ENCODE data around the gene LRRC45. TPM values are rescaled to one million over a fixed set of nuclear protein-coding genes. Genes with fewer than 3 reads are reported as not detected.

LRRC45 gene
- total RNA-seq, 4 donors from 2014 or later, result 0.29 to 14.2 (median 5.3) TPM

GRCh38 chr17:82058855-82059249 lies 35.7 kb downstream of the LRRC45 start:
- Histone ChIP-seq H3K27ac (no peak overlapping the region), H3K4me3 (no peak overlapping the region), H3K4me1 (peaks cover 0 to 2% of the 10 kb centered on the region in 2 donors), H3K27me3 (no peaks in the 10 kb centered on the region), H3K9me3 (no peaks in the 10 kb centered on the region), H3K36me3 (no peaks in the 10 kb centered on the region)
- no peak for TF ChIP-seq CTCF (IDR thresholded peaks at IDR 0.05)
- TF ChIP-seq POLR2A (IDR thresholded peaks at IDR 0.05), result no peak
- intact Hi-C loops (cut with DNase I; ENCODE audit: low total_unique reads), result no loop called here
- DNase-seq, result no peak

- Histone ChIP-seq H3K27ac (no peak overlapping the region), H3K4me1 (peaks cover 0 to 6% of the 10 kb centered on the region in 2 donors), H3K36me3 (no peaks in the 10 kb centered on the region), H3K4me3 (no peak overlapping the region), H3K9me3 (no peaks in the 10 kb centered on the region), H3K27me3 (no peaks in the 10 kb centered on the region)
- no peak for TF ChIP-seq POLR2A (IDR thresholded peaks at IDR 0.05)
- TF ChIP-seq CTCF (IDR thresholded peaks at IDR 0.05), result no peak
- intact Hi-C loops (cut with DNase I; ENCODE audit: low total_unique reads), result no loop called here
- DNase-seq, result no peak
These were observed 36.3 kb downstream of the LRRC45 start for GRCh38 chr17:82059272-82060000.

GRCh38 chr17:82060001-82060380 lies 36.9 kb downstream of the LRRC45 start:
- H3K4me3 ChIP-seq, result no peak overlapping the region
- no peak overlapping the region for H3K27ac ChIP-seq
- intact Hi-C loops (cut with DNase I; ENCODE audit: low total_unique reads), result no loop called here
- H3K27me3 ChIP-seq, result no peaks in the 10 kb centered on the region
- TF ChIP-seq CTCF (IDR thresholded peaks at IDR 0.05) (no peak), POLR2A (IDR thresholded peaks at IDR 0.05) (no peak)
- no peak for DNase-seq
- no peaks in the 10 kb centered on the region for H3K36me3 ChIP-seq
- H3K4me1 ChIP-seq, result peaks cover 0 to 10% of the 10 kb centered on the region in 2 donors
- H3K9me3 ChIP-seq, result no peaks in the 10 kb centered on the region

GRCh38 chr17:82060614-82061013 lies 37.5 kb downstream of the LRRC45 start:
- H3K36me3 ChIP-seq, result no peaks in the 10 kb centered on the region
- intact Hi-C loops (cut with DNase I; ENCODE audit: low total_unique reads), result no loop called here
- no peak overlapping the region for H3K4me3 ChIP-seq
- no peaks in the 10 kb centered on the region for H3K9me3 ChIP-seq
- H3K27ac ChIP-seq, result no peak overlapping the region
- peaks cover 0 to 10% of the 10 kb centered on the region in 2 donors for H3K4me1 ChIP-seq
- TF ChIP-seq CTCF (IDR thresholded peaks at IDR 0.05), result no peak
- TF ChIP-seq POLR2A (IDR thresholded peaks at IDR 0.05), result no peak
- DNase-seq, result no peak
- H3K27me3 ChIP-seq, result no peaks in the 10 kb centered on the region

GRCh38 chr17:82061047-82061925 lies 38.2 kb downstream of the LRRC45 start:
- H3K27ac ChIP-seq, result no peak overlapping the region
- no peak overlapping the region for H3K4me3 ChIP-seq
- intact Hi-C loops (cut with DNase I; ENCODE audit: low total_unique reads), result no loop called here
- DNase-seq, result no peak
- H3K9me3 ChIP-seq, result no peaks in the 10 kb centered on the region
- TF ChIP-seq POLR2A (IDR thresholded peaks at IDR 0.05) (no peak), CTCF (IDR thresholded peaks at IDR 0.05) (no peak)
- H3K4me1 ChIP-seq, result peaks cover 0 to 10% of the 10 kb centered on the region in 2 donors
- H3K36me3 ChIP-seq, result no peaks in the 10 kb centered on the region
- no peaks in the 10 kb centered on the region for H3K27me3 ChIP-seq

Measured in uterus (tissue), 4 donors.